Anterior cingulate cortex (tissue), 58 donors: Measurements from ENCODE around the gene IMPDH1.
A peak's percentile ranks its signal among the peaks of the same experiment; 100 is the strongest.

Experiments used
- DNase-seq, 58 donors: peaks; one replicate each; lab custom pipeline; 2025; lab: John Stamatoyannopoulos, UW

IMPDH1 gene

GRCh38 chr7:128437426-128438332 is 27.9 kb upstream of the IMPDH1 start:
- DNase-seq: no peak

DNA sequence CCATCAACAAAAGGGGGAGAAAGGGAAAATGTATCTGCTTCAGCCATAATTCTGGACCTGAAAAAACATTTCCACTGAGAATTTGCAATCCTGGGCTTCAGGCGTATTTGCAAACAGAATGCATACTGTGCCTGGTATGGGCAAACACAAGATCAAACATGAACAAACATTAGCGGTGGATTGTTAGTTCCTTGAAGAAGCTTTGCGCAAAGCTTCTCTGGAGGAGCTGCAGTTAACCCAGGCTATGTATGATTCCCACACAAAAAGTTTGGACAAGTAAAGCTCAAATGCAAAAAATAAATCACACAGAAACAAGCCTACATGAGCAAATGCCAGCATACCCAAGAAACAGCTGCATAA is 25.5 kb upstream of the IMPDH1 start:
- DNase-seq: no peak

DNA sequence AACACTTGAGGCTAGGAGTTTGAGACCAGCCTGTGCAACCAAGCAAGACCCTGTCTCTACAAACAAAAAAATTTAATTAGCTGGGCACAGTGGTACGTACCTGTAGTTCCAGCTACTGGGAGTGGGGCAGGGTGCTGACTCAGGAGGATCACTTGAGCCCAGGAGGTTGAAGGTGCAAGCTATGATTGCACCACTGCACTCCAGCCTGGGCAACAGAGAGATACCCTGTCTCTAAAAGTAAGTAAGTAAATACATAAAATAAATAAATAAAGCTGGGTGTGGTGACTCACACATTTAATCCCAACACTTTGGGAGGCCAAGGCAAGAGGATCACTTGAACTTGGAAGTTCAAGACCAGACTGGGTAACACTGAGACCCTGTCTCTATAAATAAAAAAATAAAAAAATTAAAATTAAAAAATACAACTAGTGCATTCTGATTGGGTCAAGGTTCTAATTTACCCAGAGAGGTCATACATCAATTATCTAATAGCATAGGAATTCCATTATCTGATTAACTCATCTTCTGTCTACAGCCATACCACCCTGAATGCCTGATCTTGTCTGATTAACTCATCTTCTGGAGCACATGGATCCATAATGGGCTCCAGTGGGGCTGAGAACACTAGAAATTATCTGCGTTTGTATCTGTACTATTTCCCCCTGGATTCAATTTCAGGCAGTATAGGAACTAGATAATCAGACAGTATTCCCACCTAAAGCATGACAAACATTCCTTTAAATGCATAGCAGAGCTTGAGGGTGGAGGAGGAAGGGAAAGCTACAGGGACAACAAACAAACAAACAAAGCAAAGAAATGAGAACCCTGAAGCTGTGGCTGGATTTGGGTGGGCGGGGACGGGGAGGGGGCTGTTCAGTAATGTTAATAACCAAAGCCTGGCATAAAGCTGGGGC is 24.9 kb upstream of the IMPDH1 start:
- DNase-seq: no peak

GRCh38 chr7:128431754-128432153 is 22.0 kb upstream of the IMPDH1 start:
- DNase-seq: no peak

DNA sequence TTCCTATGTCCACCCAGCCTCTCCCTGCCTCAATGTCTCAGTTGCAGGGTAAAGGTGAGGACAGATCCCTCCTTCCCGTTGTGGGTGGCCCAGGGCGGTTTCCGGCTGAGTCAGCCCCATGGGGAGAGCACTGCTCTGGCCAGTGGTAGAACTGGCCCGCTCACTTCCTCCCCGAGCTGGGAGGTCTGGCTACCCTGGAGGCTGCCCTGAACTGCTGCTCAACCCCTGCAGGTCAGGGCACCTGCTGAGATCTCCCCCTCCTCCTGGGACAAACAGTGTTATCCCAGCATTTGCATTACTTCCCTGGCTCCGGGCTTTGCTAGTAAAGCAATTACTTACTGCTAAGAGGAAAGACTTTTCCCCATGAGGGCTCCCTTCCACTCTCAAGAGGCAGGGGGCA is 21.4 kb upstream of the IMPDH1 start:
- no peak for DNase-seq

DNA sequence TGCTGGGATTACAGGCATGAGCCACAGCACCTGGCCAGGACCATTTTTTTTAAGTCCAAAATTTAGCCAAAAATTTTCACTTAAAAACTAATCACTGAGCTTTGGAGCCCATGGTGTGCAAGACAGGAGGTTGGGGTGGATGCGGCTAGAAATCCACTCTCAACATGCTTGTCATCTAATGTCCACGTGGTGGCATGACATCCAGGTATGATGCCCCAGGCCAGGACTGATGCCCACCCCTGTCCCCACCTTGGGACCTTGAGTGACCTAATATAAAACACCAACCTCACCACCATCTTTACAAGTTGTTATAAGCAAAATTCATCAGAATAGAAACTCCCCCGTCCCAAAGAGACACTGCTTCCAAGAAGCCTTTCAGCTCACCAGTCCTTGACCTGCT is 20.4 kb upstream of the IMPDH1 start:
- no peak for DNase-seq

DNA sequence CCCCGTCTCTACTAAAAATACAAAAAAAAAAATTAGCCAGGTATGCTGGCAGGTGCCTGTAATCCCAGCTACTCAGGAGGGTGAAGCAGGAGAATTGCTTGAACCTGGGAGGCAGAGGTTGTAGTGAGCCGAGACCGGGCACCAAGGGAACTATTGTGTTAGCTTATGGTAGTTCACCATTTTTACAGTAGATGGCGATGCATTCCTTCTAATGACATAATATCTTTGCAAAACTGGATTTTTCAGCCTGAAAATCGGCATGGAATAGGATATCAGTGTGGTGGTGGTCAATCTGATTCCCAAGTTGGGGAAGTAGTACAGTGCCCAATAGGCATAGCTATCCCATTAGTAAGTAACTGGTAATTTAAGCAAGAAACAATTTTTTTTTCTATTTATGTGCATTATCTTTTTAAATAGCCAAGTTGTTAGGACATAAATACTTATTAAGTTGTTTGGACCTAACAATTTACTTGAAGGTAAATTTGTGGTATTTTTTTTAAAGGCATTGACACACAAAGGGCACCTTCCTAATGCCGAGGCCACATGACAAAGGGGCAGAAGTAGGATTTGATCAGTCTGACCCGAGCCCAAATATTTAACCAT is 17.6 kb upstream of the IMPDH1 start:
- peak in 2 of 58 donors; percentile 58 to 64 for DNase-seq

- DNase-seq: peak in 37 of 58 donors; percentile 18 to 77 (median 40)
Observed at GRCh38 chr7:128425850-128426249, 16.1 kb upstream of the IMPDH1 start.

DNA sequence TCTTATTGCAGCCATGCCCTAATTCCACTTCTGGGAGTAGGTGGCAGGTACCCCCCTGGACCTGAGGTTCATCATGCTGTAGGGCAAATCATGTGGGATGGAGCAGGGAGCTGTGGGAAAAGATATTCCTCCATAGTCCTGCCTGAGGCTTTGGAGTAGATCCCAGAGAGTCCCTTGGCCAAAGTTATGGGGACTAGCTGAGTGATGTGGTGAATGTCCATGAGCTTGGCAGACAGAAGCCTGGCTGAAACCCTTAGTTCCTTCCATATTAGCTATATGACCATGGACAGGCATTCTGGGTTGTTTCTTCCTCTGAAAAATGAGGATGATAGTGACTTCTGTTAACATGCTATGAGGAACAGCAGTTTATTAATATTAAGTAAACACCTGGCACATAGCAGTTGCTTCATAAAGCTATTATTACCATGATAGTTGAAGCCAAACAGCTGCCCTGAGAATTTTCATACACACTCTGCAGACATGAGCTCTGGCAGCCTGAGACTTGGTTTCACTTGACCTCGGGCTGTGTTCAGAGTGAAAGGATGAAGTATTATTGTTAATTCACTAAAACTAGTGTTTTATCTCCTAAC is 15.0 kb upstream of the IMPDH1 start:
- DNase-seq: no peak

- DNase-seq: peak in 8 of 58 donors; percentile 11 to 27 (median 20)
Observed at GRCh38 chr7:128422842-128423241, 13.1 kb upstream of the IMPDH1 start.

DNA sequence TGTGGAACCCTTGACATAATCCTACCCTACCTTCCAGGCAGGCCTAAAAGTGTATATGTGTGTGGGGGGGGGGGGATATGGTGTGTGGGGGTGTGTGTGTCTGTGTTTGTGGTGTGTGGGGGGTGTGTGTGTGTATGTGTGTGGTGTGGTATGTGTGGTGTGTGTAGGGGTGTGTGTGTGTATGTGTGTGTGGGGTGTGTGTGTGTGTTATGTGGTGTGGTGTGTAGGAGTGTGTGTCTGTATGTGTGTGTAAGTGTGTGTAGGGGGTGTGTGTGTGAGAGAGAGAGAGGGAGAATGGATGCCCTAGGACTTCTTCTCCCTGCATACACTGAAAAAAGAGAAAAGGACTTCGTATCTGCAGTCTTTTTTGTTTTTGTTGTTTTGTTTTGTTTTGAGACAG is 12.3 kb upstream of the IMPDH1 start:
- no peak for DNase-seq

DNA sequence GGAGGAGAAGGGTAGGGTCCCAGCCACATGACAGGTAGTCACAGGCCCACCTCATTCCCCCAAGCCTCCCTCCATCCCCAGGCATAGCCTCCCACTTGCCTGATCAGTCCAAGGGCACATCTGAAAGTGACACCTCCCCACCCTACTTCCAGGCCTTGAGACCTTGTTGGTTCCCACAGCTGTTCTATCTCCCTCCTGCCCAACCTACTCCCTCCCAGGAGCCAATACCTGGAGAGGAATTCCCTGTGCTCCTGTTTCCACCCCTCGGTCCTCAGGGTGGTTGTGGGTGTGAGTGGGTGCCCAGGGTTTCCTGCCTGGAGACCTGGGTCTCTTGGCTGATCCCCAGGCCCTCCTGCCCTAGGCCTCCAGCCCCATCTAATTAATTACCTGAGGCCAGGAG is 11.6 kb upstream of the IMPDH1 start:
- DNase-seq: no peak

GRCh38 chr7:128420773-128421172 is 11.0 kb upstream of the IMPDH1 start:
- DNase-seq: no peak

- DNase-seq: peak in 18 of 58 donors; percentile 12 to 72 (median 36)
Observed at GRCh38 chr7:128419257-128419656, 9.5 kb upstream of the IMPDH1 start.

- DNase-seq: no peak
Observed at GRCh38 chr7:128417071-128417470, 7.3 kb upstream of the IMPDH1 start.

DNA sequence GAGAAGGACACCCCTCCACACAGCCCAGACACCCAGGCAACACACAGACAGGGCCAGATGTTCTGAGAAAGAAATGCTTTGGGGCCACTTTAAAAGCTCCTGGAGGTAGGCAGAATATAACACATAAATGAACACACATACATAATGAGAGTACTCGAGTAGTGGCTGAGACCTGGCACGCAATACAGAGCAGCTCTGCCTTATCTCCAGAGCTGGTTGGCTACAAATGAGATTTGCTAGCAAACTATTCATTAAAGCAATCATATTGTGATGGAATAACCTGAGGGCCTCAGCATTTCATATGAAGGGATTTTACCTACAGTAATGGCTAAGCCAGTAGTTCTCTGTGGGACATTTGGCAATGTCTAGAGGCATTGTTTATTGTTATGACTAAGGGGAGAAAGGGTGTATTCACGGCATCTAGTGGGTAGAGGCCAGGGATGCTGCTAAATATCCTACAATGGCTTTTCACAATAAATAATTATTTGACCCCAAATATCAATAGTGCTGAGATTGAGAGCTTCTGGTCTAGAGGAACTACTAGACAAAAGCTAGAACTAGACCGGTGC is 5.5 kb upstream of the IMPDH1 start:
- no peak for DNase-seq

DNA sequence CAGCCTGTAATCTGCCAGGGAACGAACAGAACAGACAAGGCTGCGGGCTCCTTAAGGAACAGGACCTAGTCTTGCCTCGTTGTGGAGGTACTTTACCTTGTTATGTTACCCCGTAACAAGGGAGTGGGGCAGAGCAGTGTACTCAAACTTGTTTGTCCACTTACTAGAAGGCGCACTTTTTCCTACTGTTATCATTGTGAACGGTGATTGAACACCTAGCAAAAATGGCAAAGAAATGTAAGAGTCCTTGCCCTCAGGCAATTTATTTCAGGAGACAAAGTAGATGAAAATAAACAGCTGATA is 620 bp upstream of the IMPDH1 start:
- DNase-seq: no peak

DNA sequence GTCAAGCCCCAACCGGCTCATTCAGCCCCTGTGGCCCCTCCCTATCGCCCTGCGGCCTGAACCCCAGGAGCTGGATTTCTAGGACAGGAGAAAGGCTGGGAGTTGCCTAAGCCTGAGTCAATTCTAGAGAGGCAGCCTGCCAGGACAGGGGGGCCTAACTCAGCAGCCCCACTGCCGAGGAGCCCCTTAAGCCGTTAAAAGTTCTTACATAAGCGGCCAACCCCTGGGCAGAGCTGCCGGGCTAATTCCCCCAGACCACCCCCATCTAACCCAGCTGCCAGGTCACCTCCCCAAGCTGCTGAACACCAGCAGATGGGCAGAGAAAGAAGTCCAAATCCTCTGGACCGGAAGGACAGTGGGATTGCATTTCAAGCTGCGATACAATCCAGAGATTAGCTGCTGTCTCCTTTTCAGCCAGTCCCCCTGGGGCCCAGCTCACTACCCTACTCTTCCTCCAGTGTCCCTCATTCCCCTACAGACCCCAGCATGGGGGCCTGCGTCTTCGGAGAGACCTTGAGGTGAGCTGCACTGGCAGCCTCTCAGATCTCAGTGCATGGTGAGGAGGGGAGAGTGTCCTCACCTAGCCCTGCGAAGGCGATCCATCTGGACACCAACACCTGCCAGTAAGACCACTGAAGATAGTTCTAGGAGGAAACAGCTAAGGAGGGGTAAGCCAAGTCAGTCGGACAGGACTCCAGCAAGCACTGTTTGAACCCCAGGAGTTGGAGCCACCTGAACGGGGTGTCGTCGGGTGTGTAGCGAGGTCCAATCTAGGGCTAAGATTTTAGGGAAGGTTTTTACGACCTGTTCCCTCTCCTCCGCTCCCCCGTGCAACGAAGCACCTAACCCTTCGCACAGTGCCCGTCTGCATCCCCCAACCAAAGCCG is 830 bp downstream of the IMPDH1 start:
- DNase-seq: no peak
